T-helper 9 cell (primary cell): ENCODE data around the gene AP4S1.
"Not testable (repeated sequence)": the region's sequence is repeated elsewhere in the genome, so short reads cannot be mapped to it uniquely, and the experiment has no call there.

ENCODE experiments used
- DNase-seq: peaks from one replicate; pipeline ENCODE4 v3.0.0-alpha.2; 2020

AP4S1 gene

DNA sequence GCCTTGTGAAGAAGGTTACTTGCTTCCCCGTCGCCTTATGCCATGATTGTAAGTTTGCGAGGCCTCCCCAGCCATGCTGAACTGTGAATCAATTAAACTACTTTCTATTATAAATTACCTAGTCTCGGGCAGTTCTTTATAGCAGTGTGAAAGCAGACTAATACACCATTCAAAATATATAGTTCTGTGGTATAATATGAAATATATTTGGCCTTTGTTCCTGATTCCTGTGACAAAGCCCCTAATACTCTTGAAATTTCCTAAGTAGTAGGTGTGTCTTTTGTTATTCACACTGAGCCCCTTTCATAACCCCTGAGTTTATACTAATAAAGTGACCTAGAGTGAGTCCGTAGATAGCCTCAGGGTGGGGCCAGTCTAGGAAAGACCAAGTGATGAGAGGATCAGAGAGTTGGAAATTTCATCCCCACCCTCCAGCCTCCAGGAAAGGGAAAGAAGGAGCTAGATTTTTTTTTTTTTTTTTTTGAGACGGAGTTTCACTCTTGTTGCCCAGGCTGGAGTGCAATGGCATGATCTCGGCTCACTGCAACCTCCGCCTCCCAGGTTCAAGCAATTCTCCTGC is 20.1 kb downstream of the AP4S1 start:
- DNase-seq = no peak

DNA sequence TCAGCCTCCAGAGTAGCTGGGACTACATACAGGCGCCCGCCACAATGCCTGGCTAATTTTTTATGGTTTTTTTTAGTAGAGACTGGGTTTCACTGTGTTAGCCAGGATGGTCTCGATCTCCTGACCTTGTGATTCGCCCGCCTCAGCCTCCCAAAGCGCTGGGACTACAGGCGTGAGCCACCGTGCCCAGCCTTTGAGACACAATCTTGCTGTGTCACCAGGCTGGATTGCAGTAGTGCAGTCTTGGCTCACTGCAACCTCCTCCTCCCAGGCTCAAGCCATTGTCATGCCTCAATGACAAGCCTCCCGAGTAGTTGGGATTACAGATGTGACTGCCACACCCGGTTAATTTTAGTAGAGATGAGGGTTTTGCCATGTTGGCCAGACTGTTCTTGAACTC is 22.1 kb downstream of the AP4S1 start:
- DNase-seq = no peak

DNA sequence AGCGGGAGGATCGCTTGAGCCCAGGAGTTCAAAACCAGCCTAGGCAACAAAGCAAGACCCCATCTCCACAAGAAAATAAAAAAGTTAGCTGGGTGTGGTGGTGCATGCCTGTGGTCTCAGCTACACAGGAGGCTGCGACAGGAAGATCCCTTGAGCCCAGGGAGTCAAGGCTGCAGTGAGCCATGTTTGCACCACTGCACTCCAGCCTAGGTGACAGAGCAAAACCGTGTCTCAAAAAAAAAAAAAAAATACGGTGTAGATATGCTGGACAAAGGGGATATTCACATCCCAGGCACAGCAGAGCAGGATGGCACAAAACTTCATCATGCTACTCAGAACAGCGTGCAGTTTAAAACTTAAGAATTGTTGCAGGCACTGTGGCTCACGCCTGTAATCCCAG is 25.6 kb downstream of the AP4S1 start:
- DNase-seq = no peak

DNA sequence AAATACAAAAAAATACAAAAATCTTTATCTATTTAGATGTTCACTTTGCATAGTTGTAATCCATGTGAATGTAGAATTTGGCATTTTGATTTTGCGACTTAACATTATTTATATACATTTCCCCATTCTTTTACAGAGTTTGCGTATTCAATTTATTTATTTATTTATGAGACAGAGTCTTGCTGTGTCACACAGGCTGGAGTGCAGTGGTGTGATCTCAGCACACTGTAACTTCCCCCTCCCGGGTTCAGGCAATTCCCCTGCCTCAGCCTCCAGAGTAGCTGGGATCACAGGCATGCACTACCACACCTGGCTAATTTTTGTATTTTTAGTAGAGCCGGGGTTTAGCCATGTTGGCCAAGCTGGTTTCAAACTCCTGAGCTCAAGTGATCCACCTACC is 26.1 kb downstream of the AP4S1 start:
- no peak for DNase-seq

DNA sequence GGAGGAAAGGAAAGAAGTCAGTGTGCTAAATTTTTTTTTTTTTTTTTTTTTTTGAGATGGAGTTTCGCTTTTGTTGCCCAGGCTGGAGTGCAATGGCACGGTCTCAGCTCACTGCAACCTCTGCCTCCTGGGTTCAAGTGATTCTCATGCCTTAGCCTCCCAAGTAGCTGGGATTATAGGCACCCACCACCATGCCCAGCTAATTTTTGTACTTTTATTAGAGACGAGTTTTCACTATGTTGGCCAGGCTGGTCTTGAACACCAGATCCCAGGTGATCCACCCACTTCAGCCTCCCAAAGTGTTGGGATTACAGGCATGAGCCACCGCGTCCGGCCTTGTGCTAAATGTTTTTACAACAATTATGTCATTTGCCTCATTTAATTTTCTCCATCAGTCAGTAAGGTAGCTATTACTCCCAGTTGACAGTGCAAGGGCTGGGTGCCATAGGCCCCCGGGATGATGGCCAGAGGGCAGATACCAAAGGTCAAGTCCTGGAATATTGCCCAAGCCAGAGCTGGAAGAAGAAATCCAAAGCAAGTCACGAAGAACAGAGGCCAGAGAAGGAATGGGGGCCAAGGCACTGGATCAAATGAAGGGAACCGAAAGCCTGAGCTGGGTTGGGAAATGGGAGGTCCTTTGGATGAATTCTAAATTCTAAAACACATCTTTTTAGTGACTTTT is 27.6 kb downstream of the AP4S1 start:
- DNase-seq = not testable (repeated sequence)

DNA sequence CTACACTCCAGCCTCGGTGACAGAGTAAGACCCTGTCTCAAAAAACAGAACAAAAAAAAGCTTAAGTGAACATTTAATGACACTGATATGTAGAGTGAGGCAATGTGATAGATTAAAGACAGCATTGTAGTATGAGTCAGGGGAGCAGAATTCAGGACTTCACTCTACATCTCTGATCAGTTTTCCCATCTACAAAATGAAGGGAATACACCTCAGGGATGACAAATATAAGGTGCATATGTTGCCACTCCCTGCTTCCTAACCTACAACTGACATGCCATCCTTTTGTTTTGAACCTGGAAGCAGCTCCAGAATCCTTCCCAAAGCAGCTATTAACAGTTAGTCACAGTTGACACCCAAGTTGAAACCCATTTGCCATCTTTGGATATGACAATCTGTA is 31.6 kb downstream of the AP4S1 start:
- DNase-seq = no peak

DNA sequence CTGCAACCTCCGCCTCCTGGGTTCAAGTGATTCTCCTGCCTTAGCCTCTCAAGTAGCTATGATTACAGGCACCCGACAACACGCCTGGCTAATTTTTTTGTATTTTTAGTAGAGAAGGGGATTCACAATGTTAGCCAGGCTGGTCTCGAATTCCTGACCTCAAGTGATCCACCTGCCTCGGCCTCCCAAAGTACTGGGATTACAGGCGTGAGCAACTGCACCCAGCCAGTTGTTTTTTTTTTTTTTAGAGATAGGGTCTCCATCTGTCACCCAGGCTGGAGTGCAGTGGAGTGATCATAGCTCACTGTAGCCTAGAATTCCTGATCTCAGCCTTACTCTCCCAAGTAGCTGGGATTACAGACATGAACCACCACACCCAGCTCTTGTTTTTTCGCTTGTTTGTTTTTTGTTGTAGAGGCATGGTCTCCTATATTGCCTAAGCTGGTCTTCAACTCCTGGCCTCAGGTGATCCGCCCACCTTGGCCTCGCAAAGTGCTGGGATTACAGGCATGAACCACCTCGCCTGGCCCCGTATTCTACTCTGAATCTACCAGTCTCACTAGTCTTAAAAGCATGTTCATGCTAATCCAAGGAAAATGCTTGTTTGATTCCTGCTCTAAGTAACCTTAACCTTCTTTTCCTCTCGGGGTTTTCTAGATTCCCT is 32.4 kb downstream of the AP4S1 start:
- no peak for DNase-seq

DNA sequence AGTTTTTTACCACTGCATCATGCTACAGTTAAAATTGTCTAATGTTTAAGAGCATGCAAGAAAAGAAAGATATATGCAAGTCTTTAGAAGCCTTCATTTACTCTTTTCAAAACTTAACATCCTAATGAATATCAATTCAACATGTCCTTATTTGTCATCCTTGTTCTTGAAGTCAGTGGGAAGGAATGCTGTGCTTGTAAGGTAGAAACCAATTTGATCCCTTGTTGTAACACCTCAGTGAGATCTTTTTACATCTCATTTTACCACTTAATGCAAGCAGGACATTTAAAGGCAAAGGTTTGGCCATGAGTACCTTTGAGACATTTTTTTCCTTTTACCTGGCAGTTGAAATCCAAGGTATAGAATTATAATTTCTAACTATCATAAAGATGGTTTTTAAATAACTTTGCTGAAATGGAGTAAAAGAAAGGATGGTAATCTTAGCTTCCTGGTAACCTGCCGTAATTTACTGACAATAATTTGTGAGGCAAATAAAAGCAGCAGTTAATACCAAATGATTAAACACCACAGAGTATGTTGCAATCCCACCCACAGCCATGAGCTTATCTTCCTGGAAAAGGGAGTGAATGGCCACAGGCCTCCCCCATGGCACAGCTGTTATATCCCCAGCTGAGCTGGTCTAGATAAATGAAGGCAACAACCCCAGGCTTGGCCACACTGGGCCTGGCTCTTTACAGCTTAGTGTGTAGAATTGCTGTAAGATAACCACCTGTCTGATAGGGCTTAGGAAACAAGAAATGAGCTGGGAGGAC is 33.9 kb downstream of the AP4S1 start:
- no peak for DNase-seq

DNA sequence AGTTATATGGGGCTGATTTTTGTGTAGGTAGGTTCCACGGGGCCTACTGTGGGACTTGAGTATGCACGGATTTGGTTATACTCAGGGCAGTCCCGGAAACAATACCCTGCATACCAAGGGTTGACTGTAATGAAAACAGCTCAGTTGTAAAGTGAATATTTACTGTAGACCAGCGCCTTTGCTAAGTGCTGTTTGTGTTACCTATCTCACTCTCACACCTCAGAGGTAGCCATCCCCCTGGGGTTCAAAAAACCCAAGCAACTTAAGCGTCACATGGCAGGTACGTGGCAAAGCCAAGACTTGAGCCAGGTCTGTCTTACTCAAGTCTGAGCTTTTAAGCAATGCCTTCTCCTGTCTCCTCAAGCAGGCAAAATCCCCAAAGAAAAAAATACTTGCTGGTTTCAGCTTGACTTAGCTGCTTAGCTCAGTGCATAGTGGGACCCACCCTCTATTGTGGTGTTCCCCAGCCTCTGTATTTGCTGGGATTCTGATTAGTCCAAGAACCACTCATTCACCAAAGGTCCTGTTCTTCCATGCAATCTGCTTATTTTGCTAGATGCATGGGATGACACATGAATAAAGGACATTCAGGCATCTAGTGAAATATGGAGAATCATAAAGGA is 34.9 kb downstream of the AP4S1 start:
- DNase-seq = no peak

DNA sequence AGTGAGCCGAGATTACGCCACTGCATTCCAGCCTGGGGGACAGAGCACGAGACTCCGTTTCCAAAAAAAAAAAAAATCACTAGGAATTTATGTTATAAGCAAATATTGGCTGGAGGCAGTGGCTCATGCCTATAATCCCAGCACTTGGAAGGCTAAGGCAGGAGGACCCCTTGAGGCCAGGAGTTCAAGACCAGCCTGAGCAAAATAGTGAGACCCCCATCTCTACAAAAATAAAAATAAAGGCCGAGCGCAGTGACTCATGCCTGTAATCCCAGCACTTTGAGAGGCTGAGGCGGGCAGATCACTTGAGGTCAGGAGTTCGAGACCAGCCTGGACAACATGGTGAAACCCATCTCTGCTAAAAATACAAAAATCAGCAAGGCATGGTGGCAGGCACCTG is 37.5 kb downstream of the AP4S1 start:
- not testable (repeated sequence) for DNase-seq

DNA sequence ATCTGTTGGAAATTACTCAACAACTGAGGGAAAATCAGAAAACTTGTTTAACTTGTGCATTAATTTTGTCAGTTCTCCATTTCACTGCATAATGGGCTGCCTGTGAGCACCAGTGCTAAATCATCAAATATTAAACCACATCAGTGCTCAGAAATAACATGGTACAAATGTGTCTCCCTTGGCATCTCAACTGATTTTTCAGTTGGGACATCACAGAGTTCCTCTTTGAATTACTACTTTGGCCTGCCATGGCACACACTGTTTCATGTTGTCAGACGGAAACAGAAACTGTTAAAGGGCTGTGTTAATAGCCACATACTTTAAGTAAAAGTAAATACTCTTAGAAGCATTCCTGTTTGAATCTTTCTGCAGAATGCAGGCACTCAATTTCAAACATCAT is 42.8 kb downstream of the AP4S1 start:
- DNase-seq = no peak

DNA sequence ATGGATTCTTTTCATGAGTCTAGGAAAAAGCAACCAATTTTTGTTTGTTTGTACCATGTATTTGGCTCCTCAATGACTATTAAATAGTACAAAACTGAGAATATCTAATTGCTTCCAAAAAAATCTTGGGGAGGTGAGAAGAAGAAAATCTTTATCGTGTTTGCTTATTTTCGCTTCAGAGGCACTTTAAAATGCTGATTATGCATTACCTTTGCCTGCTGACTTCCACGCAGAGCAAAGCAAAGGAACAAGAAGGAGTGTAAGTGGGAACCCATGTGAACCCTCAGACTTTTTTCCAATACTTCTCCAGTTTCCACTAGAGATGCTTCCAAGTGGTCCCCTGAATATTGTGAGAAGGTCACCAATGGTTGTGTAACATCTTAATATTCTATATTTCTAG is 43.9 kb downstream of the AP4S1 start:
- no peak for DNase-seq

DNA sequence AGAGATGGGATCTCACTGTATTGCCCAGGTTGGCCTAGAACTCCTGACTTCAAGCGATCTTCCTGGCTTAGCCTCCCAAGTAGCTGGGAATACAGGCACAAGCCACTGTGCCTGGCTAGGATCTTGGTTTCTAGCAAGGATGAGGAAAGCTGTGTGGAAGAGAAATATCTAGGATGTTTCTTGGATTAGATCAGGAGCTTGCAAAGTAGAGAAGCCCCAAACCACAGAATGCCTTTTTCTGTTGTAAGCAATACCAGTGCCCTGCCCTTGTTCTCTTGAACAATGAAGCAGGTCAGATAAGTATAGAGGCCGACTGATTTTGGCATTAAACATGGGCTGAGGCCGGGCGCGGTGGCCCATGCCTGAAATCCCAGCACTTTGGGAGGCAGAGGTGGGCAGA is 45.0 kb downstream of the AP4S1 start:
- DNase-seq = no peak

DNA sequence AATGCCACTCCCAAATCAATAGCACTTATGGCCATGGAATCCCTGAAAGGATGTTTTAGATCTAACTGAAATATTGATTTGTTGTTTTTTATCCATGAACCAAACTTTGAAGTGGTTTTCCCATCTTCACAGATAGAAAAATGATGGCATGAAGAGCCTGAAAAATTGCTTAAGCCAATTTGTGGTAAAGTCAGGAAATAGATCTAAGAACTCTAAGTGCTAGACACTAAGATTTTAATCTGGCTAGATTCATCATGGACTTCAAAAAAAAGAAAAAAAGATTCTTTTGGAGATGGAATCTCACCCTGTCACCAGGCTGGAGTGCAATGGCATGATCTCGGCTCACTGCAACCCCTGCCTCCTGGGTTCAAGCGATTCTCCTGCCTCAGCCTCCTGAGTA is 45.7 kb downstream of the AP4S1 start:
- no peak for DNase-seq

DNA sequence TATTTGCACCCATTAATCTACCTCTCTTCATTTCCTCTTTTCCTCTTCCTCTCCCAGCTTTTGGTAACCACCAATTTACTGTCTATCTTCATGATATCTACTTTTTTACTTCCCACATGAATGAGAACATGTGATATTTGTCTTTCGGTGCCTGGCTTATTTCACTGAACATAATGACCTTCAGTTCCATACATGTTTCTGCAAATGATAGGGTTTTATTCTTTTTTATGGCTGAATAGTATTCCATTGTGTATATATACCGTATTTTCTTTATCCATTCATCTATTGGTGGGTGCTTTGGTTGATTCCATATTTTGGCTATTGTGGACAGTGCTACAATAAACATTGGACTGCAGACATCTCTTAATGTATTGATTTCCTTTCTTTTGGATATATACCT is 49.7 kb downstream of the AP4S1 start:
- DNase-seq = no peak

DNA sequence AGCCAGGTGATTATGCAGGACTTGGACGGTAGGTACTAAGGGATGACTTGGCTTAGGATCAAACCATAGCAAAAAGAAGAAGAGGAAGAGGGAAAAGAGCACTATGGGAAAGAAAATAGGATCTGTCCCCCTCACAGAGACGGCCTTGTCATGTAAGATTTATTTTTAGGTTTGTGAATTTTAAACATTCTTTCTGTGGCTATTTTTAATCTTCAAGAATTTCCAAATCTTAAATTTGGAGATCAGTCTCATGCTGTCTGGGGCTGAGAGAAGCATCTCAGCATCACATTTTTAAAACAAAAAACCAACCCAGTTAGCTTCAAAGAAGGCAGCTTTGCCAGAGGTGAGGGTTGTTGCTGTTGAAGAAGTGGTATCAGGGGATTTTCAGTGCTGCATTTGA is 53.3 kb downstream of the AP4S1 start:
- DNase-seq = no peak

DNA sequence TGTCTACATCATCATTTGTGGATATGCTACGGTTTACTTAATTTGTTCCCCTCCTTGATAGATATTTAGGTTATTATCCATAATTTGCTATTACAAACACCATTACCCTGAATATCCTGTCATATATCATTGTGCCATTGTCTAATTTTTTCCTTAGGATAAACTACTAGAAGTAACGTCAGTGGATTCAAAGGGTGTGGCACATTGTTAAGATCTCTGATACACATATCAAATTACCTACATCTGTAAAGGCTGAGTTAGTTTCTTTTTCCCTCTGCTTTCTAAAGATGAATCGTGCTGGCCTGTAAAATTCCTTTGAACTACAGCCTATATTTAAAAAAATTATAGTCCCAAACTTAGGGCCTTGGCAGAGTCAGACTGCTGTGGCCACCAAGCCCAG is 54.6 kb downstream of the AP4S1 start:
- DNase-seq = no peak

DNA sequence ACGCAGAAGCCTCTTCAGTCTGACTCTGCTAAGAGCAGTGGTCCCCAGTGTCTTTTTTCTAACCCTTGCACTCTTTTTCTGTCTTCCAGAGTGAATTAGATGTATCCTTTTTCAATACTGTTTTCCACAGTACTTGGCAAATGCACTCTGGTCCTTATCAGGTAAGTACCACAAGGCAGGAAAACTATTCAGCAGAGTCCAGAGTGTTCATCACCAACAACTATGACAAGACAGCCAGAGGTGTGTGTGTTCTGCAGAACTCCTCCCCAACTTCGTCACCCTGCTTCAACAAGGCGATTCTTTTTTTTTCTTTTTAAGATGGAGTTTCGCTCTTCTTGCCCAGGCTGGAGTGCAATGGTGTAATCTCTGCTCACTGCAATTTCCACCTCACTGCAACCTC is 55.0 kb downstream of the AP4S1 start:
- DNase-seq = no peak

DNA sequence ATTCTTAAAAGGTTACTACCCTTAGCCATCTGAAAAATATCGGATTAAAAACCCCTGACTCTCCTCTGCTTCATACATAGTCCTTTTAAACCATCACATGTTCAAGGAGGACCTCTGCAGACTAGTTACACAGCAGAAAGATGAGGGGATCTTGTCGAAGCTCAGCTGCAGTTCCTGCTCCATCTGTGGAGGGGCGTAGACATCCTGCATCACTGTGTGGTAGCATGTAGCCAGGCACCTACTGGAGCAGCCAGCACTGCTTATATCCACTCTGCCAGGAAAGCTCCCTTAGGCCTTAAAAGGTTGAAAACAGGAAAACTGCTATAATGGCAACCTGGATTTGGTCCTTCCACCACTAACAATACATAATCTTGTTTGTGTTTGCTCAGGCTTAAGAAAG is 58.3 kb downstream of the AP4S1 start:
- no peak for DNase-seq

DNA sequence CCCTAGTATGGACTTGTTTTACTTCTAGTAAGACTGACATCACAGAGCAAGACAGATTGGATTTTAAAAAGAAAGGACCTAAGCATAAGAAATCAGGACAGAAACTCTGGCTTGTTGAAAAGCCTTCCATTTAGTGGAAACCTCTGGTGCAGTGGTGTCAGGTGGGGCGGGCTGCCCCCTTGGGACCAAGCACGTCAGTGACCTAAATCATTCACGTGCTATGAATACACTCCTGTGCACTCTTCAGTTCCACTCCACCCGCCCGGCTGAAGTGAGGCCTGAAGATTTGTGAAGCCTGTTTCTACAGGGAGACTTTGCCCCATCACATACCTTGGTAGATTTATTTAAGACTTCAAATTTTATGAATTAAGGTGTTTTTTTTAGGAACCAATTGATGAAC is 58.9 kb downstream of the AP4S1 start:
- DNase-seq = no peak

DNA sequence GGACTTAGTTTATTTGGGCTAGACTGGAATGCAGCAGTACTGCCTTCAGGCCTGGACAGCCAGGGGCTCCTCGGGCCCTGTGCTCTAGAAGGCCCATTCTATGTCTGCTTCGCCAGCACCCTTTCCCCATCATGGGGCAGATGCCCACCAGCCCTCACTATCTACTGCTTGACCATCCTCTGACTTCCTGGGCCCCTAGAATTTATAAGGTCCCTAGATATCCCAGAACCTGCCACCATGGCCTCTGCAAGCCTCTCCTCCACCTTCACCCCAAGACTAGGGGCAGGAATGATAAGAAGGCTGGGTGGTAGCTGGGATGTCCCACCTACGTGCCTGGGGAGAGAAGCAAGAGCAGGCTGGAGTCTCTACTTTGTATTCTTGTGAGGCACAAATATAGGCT is 59.6 kb downstream of the AP4S1 start:
- no peak for DNase-seq

DNA sequence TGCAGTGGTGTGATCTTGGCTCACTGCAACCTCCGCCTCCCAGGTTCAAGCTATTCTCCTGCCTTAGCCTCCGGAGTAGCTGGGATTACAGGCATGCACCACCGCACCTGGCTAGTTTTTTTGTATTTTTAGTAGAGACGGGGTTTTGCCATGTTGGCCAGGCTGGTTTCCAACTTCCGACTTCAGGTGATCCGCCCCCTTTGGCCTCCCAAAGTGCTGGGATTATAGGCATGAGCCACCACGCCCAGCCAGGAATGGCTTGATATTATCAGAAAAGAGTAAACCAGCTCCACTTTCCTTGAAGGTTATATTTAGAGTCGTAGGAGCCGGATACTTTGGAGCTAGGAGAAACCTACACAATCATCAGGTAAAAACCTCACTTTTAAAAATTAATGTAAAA is 61.0 kb downstream of the AP4S1 start:
- DNase-seq = not testable (repeated sequence)
